H1 (cell line): Measurements from ENCODE around the gene CRTC2. TPM values are rescaled to one million over a fixed set of nuclear protein-coding genes. Genes with fewer than 3 reads are reported as not detected.

Source experiments
- CTCF ChIA-PET: fragments of 300-600 bp; sonication (Branson Sonifier 250); formaldehyde crosslinking; loops from one replicate; lab custom pipeline; 2021; ENCODE audit not compliant: partially characterized antibody; lab: Charles Lee
- POLR2A ChIA-PET: fragments of 300-600 bp; sonication (Branson Sonifier 250); formaldehyde crosslinking; loops from one replicate; lab custom pipeline; 2021; ENCODE audit warnings: inconsistent platforms; ENCODE audit not compliant: partially characterized antibody; lab: Charles Lee
- DNase-seq, 2 experiments: peaks; one replicate each; pipeline versions ENCODE4 v3.0.0 to v3.0.0-alpha.2; 2010 to 2022; ENCODE audit warnings: low spot score in 2 of 2, low read depth in 1 of 2, mixed read lengths in 1 of 2
- FAIRE-seq: peaks from 2 replicates; lab custom pipeline; 2011; peaks lifted over from hg19 to GRCh38; lab: Jason Lieb, UNC
- H2AFZ ChIP-seq: 2 replicates; pipeline ENCODE4 v1.8.1; 2012; ENCODE audit warnings: low read length, inconsistent platforms
- H2AK5ac ChIP-seq: 2 replicates; pipeline ENCODE4 v1.6.1; 2013; ENCODE audit warnings: low read depth, low read length
- H2BK120ac ChIP-seq: replicated peaks from 2 replicates; pipeline ENCODE3; 2013; ENCODE audit warnings: low read depth, low read length, inconsistent platforms
- H2BK12ac ChIP-seq: 2 replicates; pipeline ENCODE4 v1.6.1; 2013; ENCODE audit warnings: low read depth, low read length
- H2BK15ac ChIP-seq: 2 replicates; pipeline ENCODE4 v1.6.1; 2013; ENCODE audit warnings: low read length
- H2BK20ac ChIP-seq: 2 replicates; pipeline ENCODE4 v1.6.1; 2013; ENCODE audit warnings: low read length
- H2BK5ac ChIP-seq: 2 replicates; pipeline ENCODE4 v1.6.1; 2013; ENCODE audit warnings: low read depth, low read length
- H3K14ac ChIP-seq: 2 replicates; pipeline ENCODE4 v1.6.1; 2013; ENCODE audit warnings: inconsistent platforms; ENCODE audit not compliant: insufficient read length
- H3K18ac ChIP-seq: 2 replicates; pipeline ENCODE4 v1.6.1; 2013; ENCODE audit warnings: low read length; ENCODE audit errors: extremely low read depth
- H3K23ac ChIP-seq: 2 replicates; pipeline ENCODE4 v1.6.1; 2013; ENCODE audit warnings: inconsistent platforms; ENCODE audit not compliant: insufficient read length
- H3K23me2 ChIP-seq: 2 replicates; pipeline ENCODE4 v1.6.1; 2013; ENCODE audit warnings: low read depth, low read length
- H3K27ac ChIP-seq: 2 replicates; pipeline ENCODE4 v1.6.1; 2011; ENCODE audit warnings: low read depth, low read length, inconsistent platforms
- H3K27me3 ChIP-seq, 4 experiments: replicated peaks in 1 of 4; 1 replicate in 1 of 4; 2 replicates in 3 of 4; pipeline versions ENCODE4 v1.6.1 to v1.8.1; 2011 to 2013; ENCODE audit warnings: low read length in 3 of 4, mild to moderate bottlenecking in 3 of 4, inconsistent platforms in 2 of 4, mixed read lengths in 2 of 4, moderate library complexity in 1 of 4; ENCODE audit not compliant: control insufficient read depth in 3 of 4, insufficient read depth in 3 of 4; ENCODE audit errors: extremely low read depth in 1 of 4
- H3K36me3 ChIP-seq, 4 experiments: 2 replicates each; pipeline versions ENCODE4 v1.6.1 to v1.8.1; 2011 to 2013; ENCODE audit warnings: mild to moderate bottlenecking in 4 of 4, low read length in 3 of 4, moderate library complexity in 2 of 4, control low read depth in 1 of 4, inconsistent platforms in 1 of 4; ENCODE audit not compliant: insufficient read depth in 4 of 4, control insufficient read depth in 2 of 4
- H3K4ac ChIP-seq: replicated peaks from 2 replicates; pipeline ENCODE3; 2013; ENCODE audit warnings: low read length, low read depth, mixed read lengths, inconsistent platforms; ENCODE audit not compliant: insufficient read length
- H3K4me1 ChIP-seq, 4 experiments: replicated peaks in 1 of 4; 1 replicate in 1 of 4; 2 replicates in 3 of 4; pipeline versions ENCODE4 v1.6.1 to v1.8.1; 2011 to 2013; ENCODE audit warnings: low read length in 3 of 4, inconsistent platforms in 2 of 4, mixed read lengths in 1 of 4; ENCODE audit not compliant: insufficient read depth in 4 of 4, control insufficient read depth in 3 of 4
- H3K4me2 ChIP-seq, 2 experiments: 2 replicates each; pipeline versions ENCODE4 v1.6.1 to v1.8.1; 2011 to 2013; ENCODE audit warnings: low read depth in 2 of 2, low read length in 2 of 2, control low read depth in 1 of 2, inconsistent platforms in 1 of 2, mild to moderate bottlenecking in 1 of 2; ENCODE audit not compliant: insufficient read depth in 1 of 2
- H3K4me3 ChIP-seq, 4 experiments: fragments of 200-600, 300-600 bp in 1 of 4; sonication (generic), shearing (Covaris generic), sonication (Bioruptor Twin) in 1 of 4; 2 replicates each; pipeline versions ENCODE4 v1.5.1 to v1.8.1; 2011 to 2016; ENCODE audit warnings: low read length in 4 of 4, low read depth in 3 of 4, control low read depth in 2 of 4, inconsistent platforms in 2 of 4, mild to moderate bottlenecking in 2 of 4, mixed read lengths in 1 of 4, moderate library complexity in 1 of 4; ENCODE audit not compliant: insufficient read depth in 2 of 4; ENCODE audit errors: extremely low read depth in 1 of 4
- H3K56ac ChIP-seq: replicated peaks from 2 replicates; pipeline ENCODE3; 2013; ENCODE audit warnings: low read depth, mild to moderate bottlenecking, mixed read lengths, low read length, inconsistent platforms; ENCODE audit not compliant: insufficient read length
- H3K79me1 ChIP-seq: 2 replicates; pipeline ENCODE4 v1.6.1; 2013; ENCODE audit warnings: low read depth, low read length, control low read depth
- H3K79me2 ChIP-seq, 2 experiments: 2 replicates each; pipeline versions ENCODE4 v1.6.1 to v1.8.1; 2012 to 2013; ENCODE audit warnings: low read length in 2 of 2, mild to moderate bottlenecking in 2 of 2, inconsistent platforms in 1 of 2; ENCODE audit not compliant: insufficient read depth in 2 of 2, control insufficient read depth in 1 of 2
- H3K9ac ChIP-seq, 4 experiments: replicated peaks in 1 of 4; 1 replicate in 1 of 4; 2 replicates in 3 of 4; pipeline versions ENCODE4 v1.6.1 to v1.8.1; 2011 to 2013; ENCODE audit warnings: low read depth in 3 of 4, low read length in 3 of 4, control low read depth in 2 of 4, mild to moderate bottlenecking in 2 of 4, moderate library complexity in 2 of 4, inconsistent platforms in 1 of 4; ENCODE audit errors: extremely low read depth in 1 of 4
- H3K9me3 ChIP-seq, 2 experiments: 2 replicates each; pipeline versions ENCODE4 v1.6.1 to v1.8.1; 2012 to 2013; ENCODE audit warnings: mild to moderate bottlenecking in 2 of 2, moderate library complexity in 2 of 2, control low read depth in 1 of 2, inconsistent platforms in 1 of 2, low read depth in 1 of 2, low read length in 1 of 2, mixed read lengths in 1 of 2; ENCODE audit not compliant: insufficient read depth in 2 of 2
- H4K20me1 ChIP-seq, 2 experiments: replicated peaks in 1 of 2; 2 replicates each; pipeline versions ENCODE3 to v1.8.1; 2011 to 2013; ENCODE audit warnings: inconsistent platforms in 2 of 2, low read length in 2 of 2, mild to moderate bottlenecking in 1 of 2; ENCODE audit not compliant: insufficient read depth in 2 of 2, control insufficient read depth in 1 of 2
- H4K5ac ChIP-seq: 2 replicates; pipeline ENCODE4 v1.6.1; 2013; ENCODE audit warnings: low read length, low read depth, mixed read lengths, inconsistent platforms; ENCODE audit not compliant: insufficient read length
- H4K8ac ChIP-seq: 2 replicates; pipeline ENCODE4 v1.8.0; 2013; ENCODE audit warnings: mild to moderate bottlenecking, moderate library complexity, low read length, inconsistent platforms; ENCODE audit not compliant: insufficient read depth; ENCODE audit errors: extremely low read depth
- H4K91ac ChIP-seq: replicated peaks from 2 replicates; pipeline ENCODE3; 2013; ENCODE audit warnings: low read length, mixed read lengths, inconsistent platforms; ENCODE audit not compliant: insufficient read length
- BCL11A ChIP-seq, 2 experiments: IDR thresholded peaks; one replicate each; pipeline ENCODE4 v1.6.1; 2011; ENCODE audit warnings: low read depth in 2 of 2, low read length in 2 of 2, mild to moderate bottlenecking in 2 of 2
- CEBPB ChIP-seq: IDR thresholded peaks from 2 replicates; pipeline ENCODE4 v1.6.1; 2012; ENCODE audit warnings: low read depth, low read length
- E2F6 ChIP-seq: IDR thresholded peaks from 2 replicates; pipeline ENCODE4 v1.6.1; 2012; ENCODE audit warnings: inconsistent platforms
- EZH2 ChIP-seq: fragments of 200-600 bp; sonication (generic); IDR thresholded peaks from 2 replicates; pipeline ENCODE4 v1.7.1; 2012; ENCODE audit warnings: low read depth, mild to moderate bottlenecking, moderate library complexity, low read length, inconsistent platforms; ENCODE audit not compliant: severe bottlenecking
- GTF2F1 ChIP-seq: IDR thresholded peaks from 2 replicates; pipeline ENCODE4 v1.6.1; 2012; ENCODE audit warnings: low read depth, low read length, improper control_type of control experiment, borderline replicate concordance
- RNF2 ChIP-seq: fragments of 200-900, 300-1000 bp; sonication (generic); IDR thresholded peaks from 2 replicates; pipeline ENCODE4 v1.7.1; 2016; ENCODE audit warnings: borderline replicate concordance, low read depth, mild to moderate bottlenecking, antibody characterized with exemption, low read length; ENCODE audit not compliant: poor library complexity, severe bottlenecking; ENCODE audit errors: missing control alignments
- SIRT6 ChIP-seq: IDR thresholded peaks from one replicate; pipeline ENCODE4 v1.7.1; 2012; ENCODE audit warnings: low read length, inconsistent platforms
- SP2 ChIP-seq: IDR thresholded peaks from 2 replicates; pipeline ENCODE4 v1.6.1; 2012; ENCODE audit warnings: mild to moderate bottlenecking, low read length, inconsistent platforms
- TCF12 ChIP-seq: IDR thresholded peaks from 2 replicates; pipeline ENCODE4 v1.6.1; 2011; ENCODE audit warnings: low read depth, mild to moderate bottlenecking, low read length
- YY1 ChIP-seq: IDR thresholded peaks from 2 replicates; pipeline ENCODE4 v1.6.1; 2011; ENCODE audit warnings: low read depth, mild to moderate bottlenecking, low read length
- WGBS, 2 experiments: shearing (Covaris generic) in 1 of 2; methylation state at CpG; one replicate each; pipeline versions ENCODE4 v1.1.6 to v1.1.7; 2013 to 2015; ENCODE audit warnings: low lambda C conversion rate in 2 of 2, mixed read lengths in 2 of 2, inconsistent platforms in 1 of 2, low coverage in 1 of 2, missing lambda C conversion rate in 1 of 2; ENCODE audit not compliant: insufficient replicate concordance in 2 of 2, insufficient coverage in 1 of 2, insufficient read length in 1 of 2; ENCODE audit errors: extremely low coverage in 1 of 2, missing lambda C conversion rate in 1 of 2; 5-methylcytosine and 5-hydroxymethylcytosine counted together
- polyA plus RNA-seq, 7 experiments: library from polyadenylated mRNA; depleted of rRNA in 3 of 7; stranded (reverse) in 5 of 7; unstranded in 2 of 7; fragments of >200 nt in 5 of 7; fragments of 200-250 nt in 2 of 7; gene quantifications; 1 replicate in 5 of 7; 2 replicates in 1 of 7; 4 replicates in 1 of 7; pipeline versions ENCODE4 v1.2.1 to v1.2.3, GENCODE V29; 2011 to 2013; ENCODE audit warnings: missing spikeins in 2 of 7, mixed read lengths in 2 of 7
- total RNA-seq: library from RNA; stranded (reverse); fragmentation: NEBNext Ultra II Directional; extraction: Animal tissue kit (Norgen Biotek cat#: 25700); gene quantifications from 2 replicates; pipeline ENCODE4 v1.2.1, GENCODE V29; 2021

Gene CRTC2
- total and polyA plus RNA-seq, 2 of the 8 experiments (the other 6 are each of a cell fraction or from before 2014, with no cell fraction given), result 28.6 to 34.3 TPM

GRCh38 chr1:153922076-153922971 is 36.1 kb downstream of the CRTC2 start:
- peak overlapping the region; percentile 82 for H2BK5ac ChIP-seq
- no peak overlapping the region for H2AFZ ChIP-seq
- H4K20me1 ChIP-seq, result peaks cover 26 to 29% of the 10 kb centered on the region in 2 experiments
- H3K4ac ChIP-seq, result no peak overlapping the region
- peak overlapping the region; percentile 94 for H4K5ac ChIP-seq
- peak overlapping the region; percentile 71; the same call in 1 of the 2 replicates for H2BK12ac ChIP-seq
- POLR2A ChIA-PET, result interaction anchor here (0.6 to 7.9 kb wide), 30 partner anchors 10 to 259 kb away, joined by 3 to 73 read pairs (median 4); partner anchors contain the start of genes CREB3L4, CRTC2, DENND4B and JTB
- H3K23me2 ChIP-seq, result peaks cover 20% of the 10 kb centered on the region
- WGBS, 2 experiments, result 2% methylated on average over 38 of the region's 86 CpGs; no CpG with 5 or more reads in 1 of the 2 experiments
- H4K91ac ChIP-seq, result peak overlapping the region; percentile 84
- peak overlapping the region; percentile 68 to 100 (median 94) for H3K4me3 ChIP-seq
- H2AK5ac ChIP-seq, result peak overlapping the region; percentile 43; the same call in 1 of the 2 replicates
- peak overlapping the region; percentile 62 to 93 (median 78) for H3K9ac ChIP-seq
- peak overlapping the region; percentile 72; the same call in 1 of the 2 replicates for H3K27ac ChIP-seq
- CTCF ChIA-PET, result interaction anchor here (0.6 to 2.3 kb wide), 8 partner anchors 8 to 295 kb away, joined by 3 to 11 read pairs (median 5); partner anchors contain the start of genes RAB13 and S100A13
- no peaks in the 10 kb centered on the region for H3K27me3 ChIP-seq
- no peak overlapping the region for H2BK20ac ChIP-seq
- no peak overlapping the region for H3K14ac ChIP-seq
- no peak overlapping the region for H3K23ac ChIP-seq
- peaks cover 34 to 47% of the 10 kb centered on the region in 2 experiments for H3K79me2 ChIP-seq
- H3K79me1 ChIP-seq, result peaks cover 13% of the 10 kb centered on the region
- peaks cover 6 to 14% (median 11%) of the 10 kb centered on the region in 4 experiments for H3K4me1 ChIP-seq
- peaks cover 0 to 8% (median 0%) of the 10 kb centered on the region in 4 experiments; a peak in 4 of 8 replicates for H3K36me3 ChIP-seq
- H2BK120ac ChIP-seq, result no peak overlapping the region
- H3K56ac ChIP-seq, result peak overlapping the region; percentile 60
- FAIRE-seq (no peak), DNase-seq (peak; percentile 31 to 60)
- H3K4me2 ChIP-seq, result peak overlapping the region; percentile 94 to 95
- peak overlapping the region; percentile 93 for H4K8ac ChIP-seq
- H3K9me3 ChIP-seq, result no peaks in the 10 kb centered on the region
- peak overlapping the region; percentile 60 for H3K18ac ChIP-seq
- H2BK15ac ChIP-seq, result no peak overlapping the region
- TF ChIP-seq BCL11A (IDR thresholded peaks at IDR 0.05; ENCODE audit: low read depth in 2 of 2, low read length in 2 of 2) (no peak), SP2 (no peak), EZH2 (no peak), CEBPB (no peak), E2F6 (no peak), GTF2F1 (no peak), TCF12 (no peak), RNF2 (no peak), YY1 (no peak), SIRT6 (no peak)
